ENCODE measurements around the gene DENND1B. TPM values are rescaled to one million over a fixed set of nuclear protein-coding genes. Genes with fewer than 3 reads are reported as not detected.

DENND1B gene
- total and polyA plus RNA-seq, 2 experiments from 2014 or later, result 3.7 to 18.6 TPM

GRCh38 chr1:197606168-197606845 lies 169.0 kb downstream of the DENND1B start:
- Histone ChIP-seq H3K9me3 (ENCODE audit: low read depth) (no peaks in the 10 kb centered on the region), H3K4me3 (no peak overlapping the region), H3K4me1 (ENCODE audit: insufficient read depth) (no peaks in the 10 kb centered on the region), H3K27ac (no peak overlapping the region), H2AFZ (no peak overlapping the region), H3K9me2 (replicated peaks; ENCODE audit: insufficient read depth) (no peaks in the 10 kb centered on the region), H3K79me2 (no peaks in the 10 kb centered on the region), H3K4me2 (no peak overlapping the region), H4K20me1 (ENCODE audit: insufficient read depth, poor library complexity, severe bottlenecking) (no peaks in the 10 kb centered on the region), H3K27me3 (no peaks in the 10 kb centered on the region), H3K36me3 (replicated peaks; ENCODE audit: insufficient read depth, low read depth) (no peaks in the 10 kb centered on the region)
- no peak for DNase-seq (ENCODE audit: low spot score)
- TF ChIP-seq EZH2phosphoT487 (IDR thresholded peaks at IDR 0.05; ENCODE audit: low read depth, severe bottlenecking, unreplicated experiment), result no peak
- TF ChIP-seq EZH2 (IDR thresholded peaks at IDR 0.05; ENCODE audit: borderline replicate concordance), result no peak
- no peak for TF ChIP-seq CTCF (IDR thresholded peaks at IDR 0.05; ENCODE audit: poor library complexity)
- WGBS (ENCODE audit: low lambda C conversion rate, missing lambda C conversion rate), result 73% methylated on average over 6 of the region's 6 CpGs

- Histone ChIP-seq H3K27ac (no peak overlapping the region), H3K36me3 (replicated peaks; ENCODE audit: insufficient read depth, low read depth) (no peaks in the 10 kb centered on the region), H3K9me3 (ENCODE audit: low read depth) (no peaks in the 10 kb centered on the region), H3K27me3 (no peaks in the 10 kb centered on the region), H3K4me2 (no peak overlapping the region), H2AFZ (no peak overlapping the region), H4K20me1 (ENCODE audit: insufficient read depth, poor library complexity, severe bottlenecking) (no peaks in the 10 kb centered on the region), H3K9me2 (replicated peaks; ENCODE audit: insufficient read depth) (no peaks in the 10 kb centered on the region), H3K79me2 (no peaks in the 10 kb centered on the region), H3K4me3 (no peak overlapping the region), H3K4me1 (ENCODE audit: insufficient read depth) (no peaks in the 10 kb centered on the region)
- DNase-seq (ENCODE audit: low spot score), result no peak
- TF ChIP-seq EZH2 (IDR thresholded peaks at IDR 0.05; ENCODE audit: borderline replicate concordance), result no peak
- no peak for TF ChIP-seq EZH2phosphoT487 (IDR thresholded peaks at IDR 0.05; ENCODE audit: low read depth, severe bottlenecking, unreplicated experiment)
- TF ChIP-seq CTCF (IDR thresholded peaks at IDR 0.05; ENCODE audit: poor library complexity), result no peak
- 84% methylated on average over 1 of the region's 1 CpG for WGBS (ENCODE audit: low lambda C conversion rate, missing lambda C conversion rate)
Observed at GRCh38 chr1:197604302-197604701, 171.0 kb downstream of the DENND1B start.

GRCh38 chr1:197600751-197601150 lies 174.5 kb downstream of the DENND1B start:
- no peak for TF ChIP-seq CTCF (IDR thresholded peaks at IDR 0.05; ENCODE audit: poor library complexity)
- TF ChIP-seq EZH2phosphoT487 (IDR thresholded peaks at IDR 0.05; ENCODE audit: low read depth, severe bottlenecking, unreplicated experiment), result no peak
- no peak for TF ChIP-seq EZH2 (IDR thresholded peaks at IDR 0.05; ENCODE audit: borderline replicate concordance)
- Histone ChIP-seq H3K4me3 (no peak overlapping the region), H3K79me2 (no peaks in the 10 kb centered on the region), H4K20me1 (ENCODE audit: insufficient read depth, poor library complexity, severe bottlenecking) (no peaks in the 10 kb centered on the region), H3K9me2 (replicated peaks; ENCODE audit: insufficient read depth) (no peaks in the 10 kb centered on the region), H3K4me1 (ENCODE audit: insufficient read depth) (no peaks in the 10 kb centered on the region), H3K27ac (no peak overlapping the region), H3K27me3 (no peaks in the 10 kb centered on the region), H3K9me3 (ENCODE audit: low read depth) (no peaks in the 10 kb centered on the region), H2AFZ (no peak overlapping the region), H3K36me3 (replicated peaks; ENCODE audit: insufficient read depth, low read depth) (no peaks in the 10 kb centered on the region), H3K4me2 (no peak overlapping the region)
- no peak for DNase-seq (ENCODE audit: low spot score)
- WGBS (ENCODE audit: low lambda C conversion rate, missing lambda C conversion rate), result 82% methylated on average over 3 of the region's 3 CpGs
